SKM-1 treated with dmso at 0.1 percent for 144 hours (cell line): ENCODE results near the gene ITGB5.

Source experiments
- DNase-seq: peaks from one replicate; lab custom pipeline; 2025; ENCODE audit not compliant: unreplicated experiment; lab: John Stamatoyannopoulos, UW

Gene ITGB5

DNA sequence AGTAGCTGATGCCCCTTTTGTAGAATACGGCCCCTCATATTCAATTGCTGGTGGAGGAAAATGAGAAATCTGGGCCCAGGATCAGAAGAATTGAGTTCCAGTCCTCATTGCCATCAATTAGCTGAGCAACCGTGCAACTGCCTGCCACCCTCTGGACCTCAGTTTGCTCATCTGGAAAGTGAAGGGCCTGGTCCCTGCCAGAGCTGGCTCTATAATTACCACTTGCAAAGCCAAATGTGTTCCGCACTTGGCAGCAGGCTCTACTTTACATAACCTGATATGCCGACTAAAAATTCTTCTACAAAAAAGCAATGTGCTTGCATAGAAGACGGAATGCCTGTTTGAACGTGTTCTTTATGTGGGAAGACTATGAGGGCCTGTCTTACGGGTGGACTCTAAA, 8.6 kb upstream of the ITGB5 start:
- no peak for DNase-seq

GRCh38 chr3:124893526-124893925, 6.4 kb upstream of the ITGB5 start:
- DNase-seq = no peak

GRCh38 chr3:124890573-124891190, 3.5 kb upstream of the ITGB5 start:
- no peak for DNase-seq

DNA sequence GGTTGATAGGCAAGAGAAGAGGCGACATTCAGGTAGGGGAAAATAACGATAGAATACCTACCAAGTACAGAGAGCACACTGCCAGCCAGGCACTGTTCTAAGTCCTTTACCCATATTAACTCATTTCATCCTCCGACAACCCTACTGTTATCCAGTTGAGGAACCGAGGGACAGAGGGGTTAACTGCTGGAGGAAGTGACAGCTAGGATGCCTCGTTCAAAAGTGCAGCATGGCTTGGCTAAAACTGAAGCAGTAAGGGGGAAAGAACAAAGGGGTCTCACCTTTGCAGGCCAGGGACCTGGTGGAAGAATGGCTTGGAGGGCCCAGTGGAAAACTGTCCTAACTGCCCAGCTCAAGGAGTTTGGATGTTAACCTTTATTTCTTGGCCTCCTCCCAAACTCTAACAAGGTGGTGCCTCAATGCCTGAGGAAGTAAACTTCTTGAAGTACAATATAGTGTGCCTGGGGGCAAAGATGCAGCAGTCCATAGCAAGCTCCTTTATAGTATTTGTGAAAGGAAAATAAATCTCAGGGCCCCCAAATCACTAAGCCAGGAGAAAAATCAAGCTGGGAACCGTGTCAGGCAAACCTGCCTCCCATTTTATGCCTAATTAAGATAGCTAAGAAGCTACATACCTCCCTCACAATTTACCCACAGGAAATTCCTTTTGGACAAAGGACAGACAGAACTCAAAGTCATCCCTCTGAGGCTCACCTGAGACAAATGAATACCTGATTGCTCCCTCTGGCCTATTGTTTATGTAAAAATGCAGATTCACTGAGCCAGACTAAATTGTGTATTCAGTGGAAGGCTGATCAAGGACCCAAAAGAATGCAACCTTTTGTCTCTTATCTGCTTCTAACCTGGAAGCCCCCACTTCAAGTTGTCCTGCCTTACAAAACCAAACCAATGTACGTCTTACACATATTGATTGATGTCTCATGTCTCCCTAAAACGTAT, 1.6 kb upstream of the ITGB5 start:
- no peak for DNase-seq

- no peak for DNase-seq
Observed at GRCh38 chr3:124887932-124888298, 750 bp upstream of the ITGB5 start.

GRCh38 chr3:124886168-124887056, 753 bp downstream of the ITGB5 start:
- DNase-seq = no peak

- DNase-seq = no peak
Observed at GRCh38 chr3:124885466-124886167, 1.5 kb downstream of the ITGB5 start.

GRCh38 chr3:124884474-124885101, 2.6 kb downstream of the ITGB5 start:
- no peak for DNase-seq

DNA sequence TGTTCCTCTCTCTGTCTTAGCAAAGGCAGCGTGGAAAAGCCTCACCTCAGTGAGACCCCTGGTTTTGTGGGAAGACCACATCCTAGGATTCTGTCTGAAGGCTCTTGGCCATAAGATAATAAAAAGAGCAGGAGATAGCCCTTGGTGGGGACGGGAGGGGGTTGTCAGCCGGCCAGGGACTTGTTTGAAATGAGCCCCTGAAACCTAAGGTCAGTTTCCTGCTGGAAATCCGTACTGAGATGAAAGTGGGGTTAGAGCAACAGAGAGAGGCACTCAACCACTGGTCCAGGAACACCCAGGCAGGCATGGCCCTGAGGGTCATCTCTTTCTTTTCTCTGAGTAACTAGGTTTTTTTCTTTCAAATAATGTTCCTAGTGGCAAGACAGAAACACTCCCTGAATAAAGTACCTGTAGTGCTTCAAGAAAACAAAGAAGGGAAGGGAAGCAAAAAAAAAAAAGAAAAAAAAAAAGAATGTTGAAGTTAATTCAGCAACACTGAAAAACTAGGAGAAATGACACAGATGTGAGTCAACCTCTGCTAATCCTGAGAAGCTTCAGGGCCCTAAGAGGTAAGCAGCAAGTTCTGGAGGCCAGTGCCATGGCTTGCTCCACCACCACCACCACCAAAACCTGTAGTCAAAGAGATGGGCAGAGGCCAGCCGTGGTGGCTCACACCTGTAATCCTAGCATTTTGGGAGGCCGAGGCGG, 3.2 kb downstream of the ITGB5 start:
- DNase-seq = no peak

DNA sequence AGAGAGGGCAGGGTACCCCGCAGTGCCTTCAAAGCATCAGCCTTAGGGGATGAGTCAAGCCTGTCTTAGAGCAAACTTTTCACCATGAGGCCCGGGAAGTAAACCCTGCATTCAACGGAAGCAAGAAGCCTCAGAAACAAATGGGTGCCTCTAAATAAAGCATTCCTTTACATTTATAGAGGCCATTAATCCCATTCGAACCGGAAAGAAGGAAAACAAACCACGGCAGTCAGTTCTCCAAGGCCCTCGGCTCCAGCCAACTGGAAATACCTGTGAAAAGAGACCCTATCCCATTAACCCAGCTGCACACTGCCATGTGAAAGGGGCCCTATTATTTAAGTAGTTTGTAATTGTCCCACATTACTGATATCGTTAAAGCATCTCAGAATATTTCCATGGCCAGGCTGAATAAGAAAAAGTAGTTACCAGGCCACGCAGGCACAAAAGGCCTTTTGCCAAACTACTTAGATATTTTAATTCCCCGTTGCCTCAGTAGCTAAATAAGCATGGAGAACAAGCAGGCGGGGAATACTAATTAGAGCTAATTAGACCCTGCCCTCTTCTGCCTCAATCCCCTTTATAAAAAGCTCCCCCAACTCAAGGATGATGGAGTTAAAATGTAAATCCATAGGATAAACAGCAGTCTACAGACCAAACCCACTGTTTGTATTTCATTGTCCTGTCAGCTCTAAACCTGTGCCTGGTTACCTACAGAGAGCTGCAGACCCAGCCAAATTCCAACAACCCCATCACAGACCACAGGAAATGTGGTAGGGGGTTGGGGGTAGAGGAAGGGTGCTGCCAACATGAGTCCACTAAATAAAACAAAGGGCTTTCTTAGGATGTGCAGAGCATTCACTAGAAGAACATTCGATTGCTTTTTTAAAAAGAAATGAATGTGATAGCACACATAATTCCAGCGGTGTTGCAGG, 4.1 kb downstream of the ITGB5 start:
- no peak for DNase-seq

- DNase-seq = no peak
Observed at GRCh38 chr3:124881976-124882697, 5.0 kb downstream of the ITGB5 start.

GRCh38 chr3:124879337-124879680, 7.9 kb downstream of the ITGB5 start:
- no peak for DNase-seq

GRCh38 chr3:124878561-124879336, 8.4 kb downstream of the ITGB5 start:
- DNase-seq = peak; percentile 27

- DNase-seq = no peak
Observed at GRCh38 chr3:124877674-124878073, 9.5 kb downstream of the ITGB5 start.

GRCh38 chr3:124876401-124876878, 10.7 kb downstream of the ITGB5 start:
- DNase-seq = no peak

GRCh38 chr3:124873226-124873625, 13.9 kb downstream of the ITGB5 start:
- DNase-seq = no peak

DNA sequence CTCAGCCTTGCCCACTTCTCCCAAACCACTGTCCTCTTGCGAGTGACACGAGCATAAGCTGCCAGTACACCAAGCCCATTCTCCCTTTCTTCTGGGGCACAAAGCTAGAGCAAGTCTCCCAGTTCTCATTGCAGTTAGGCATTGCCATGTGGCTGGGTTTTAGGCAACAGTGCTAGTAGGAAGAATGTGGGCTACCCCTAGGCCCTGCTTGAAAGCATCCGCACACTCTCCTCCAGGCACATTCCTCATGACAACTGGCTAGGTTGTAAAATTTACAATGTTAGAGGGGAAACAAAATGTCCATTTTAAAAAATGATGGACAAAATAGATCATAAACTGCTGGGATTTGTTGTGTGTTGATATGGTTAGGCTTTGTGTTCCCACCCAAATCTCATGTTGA, 19.7 kb downstream of the ITGB5 start:
- no peak for DNase-seq
